HG02970 (cell line): Measurements from ENCODE around the gene CDH4.

Source experiments
- ATAC-seq: cut with Tn5 transposase; IDR thresholded peaks from one replicate; pipeline ENCODE4 v1.9.1; 2021; ENCODE audit warnings: mild to moderate bottlenecking, moderate library complexity, moderate number of reproducible peaks; ENCODE audit not compliant: unreplicated experiment, low FRiP score

Gene CDH4

GRCh38 chr20:61705386-61706258 is 453.6 kb downstream of the CDH4 start:
- ATAC-seq, result no peak

- no peak for ATAC-seq
Observed at GRCh38 chr20:61706259-61706961, 454.3 kb downstream of the CDH4 start.

GRCh38 chr20:61708891-61709290 is 456.8 kb downstream of the CDH4 start:
- ATAC-seq, result no peak

GRCh38 chr20:61710108-61710507 is 458.0 kb downstream of the CDH4 start:
- no peak for ATAC-seq

GRCh38 chr20:61712688-61713087 is 460.6 kb downstream of the CDH4 start:
- ATAC-seq, result no peak

GRCh38 chr20:61718361-61719005 is 466.4 kb downstream of the CDH4 start:
- no peak for ATAC-seq

GRCh38 chr20:61719691-61720347 is 467.8 kb downstream of the CDH4 start:
- ATAC-seq, result no peak

- ATAC-seq, result no peak
Observed at GRCh38 chr20:61720348-61720696, 468.3 kb downstream of the CDH4 start.

- ATAC-seq, result no peak
Observed at GRCh38 chr20:61722146-61722678, 470.2 kb downstream of the CDH4 start.

- no peak for ATAC-seq
Observed at GRCh38 chr20:61723529-61724257, 471.6 kb downstream of the CDH4 start.

GRCh38 chr20:61724376-61724775 is 472.3 kb downstream of the CDH4 start:
- ATAC-seq, result no peak

- ATAC-seq, result no peak
Observed at GRCh38 chr20:61725145-61725544, 473.1 kb downstream of the CDH4 start.

- ATAC-seq, result no peak
Observed at GRCh38 chr20:61725966-61726365, 473.9 kb downstream of the CDH4 start.

GRCh38 chr20:61726979-61727378 is 474.9 kb downstream of the CDH4 start:
- ATAC-seq, result no peak

- no peak for ATAC-seq
Observed at GRCh38 chr20:61727761-61728160, 475.7 kb downstream of the CDH4 start.

- ATAC-seq, result no peak
Observed at GRCh38 chr20:61728326-61728725, 476.3 kb downstream of the CDH4 start.

- no peak for ATAC-seq
Observed at GRCh38 chr20:61728786-61729770, 477.0 kb downstream of the CDH4 start.

- no peak for ATAC-seq
Observed at GRCh38 chr20:61730631-61731362, 478.7 kb downstream of the CDH4 start.
